Measurements from ENCODE around the gene ALG11.

ALG11 gene

GRCh38 chr13:51997641-51998330, 14.4 kb upstream of the ALG11 start:
- no peak for DNase-seq

GRCh38 chr13:51998723-51999509, 13.3 kb upstream of the ALG11 start:
- no peak for DNase-seq

- no peak for DNase-seq
Observed at GRCh38 chr13:51999510-51999911, 12.7 kb upstream of the ALG11 start.

GRCh38 chr13:51999921-52000320, 12.3 kb upstream of the ALG11 start:
- DNase-seq: no peak

- DNase-seq: no peak
Observed at GRCh38 chr13:52001120-52001731, 11.0 kb upstream of the ALG11 start.

- no peak for DNase-seq
Observed at GRCh38 chr13:52002361-52002760, 9.8 kb upstream of the ALG11 start.

GRCh38 chr13:52003541-52003940, 8.7 kb upstream of the ALG11 start:
- no peak for DNase-seq

GRCh38 chr13:52004511-52005170, 7.6 kb upstream of the ALG11 start:
- no peak for DNase-seq

GRCh38 chr13:52005841-52006522, 6.2 kb upstream of the ALG11 start:
- no peak for DNase-seq

GRCh38 chr13:52006523-52007245, 5.5 kb upstream of the ALG11 start:
- no peak for DNase-seq

- DNase-seq: no peak
Observed at GRCh38 chr13:52009946-52010345, 2.3 kb upstream of the ALG11 start.

GRCh38 chr13:52010890-52011631, 1.1 kb upstream of the ALG11 start, which contains the start of gene ATP7B:
Gene ATP7B, minus strand, starts transcription at chr13:52011450. Its CDS starts 113 bp downstream, at chr13:52011337.
- no peak for DNase-seq

GRCh38 chr13:52012512-52012836, 276 bp downstream of the ALG11 start:
- no peak for DNase-seq

- no peak for DNase-seq
Observed at GRCh38 chr13:52016296-52016695, 4.1 kb downstream of the ALG11 start.

- DNase-seq: no peak
Observed at GRCh38 chr13:52020191-52020590, 8.0 kb downstream of the ALG11 start.

- no peak for DNase-seq
Observed at GRCh38 chr13:52022356-52022755, 10.2 kb downstream of the ALG11 start.

- DNase-seq: no peak
Observed at GRCh38 chr13:52024481-52024880, 12.3 kb downstream of the ALG11 start, which contains the start of gene UTP14C. Gene UTP14C, plus strand, starts transcription at chr13:52024691. Its CDS starts 4,114 bp downstream, at chr13:52028805.

GRCh38 chr13:52025475-52026245, 13.5 kb downstream of the ALG11 start:
- DNase-seq: no peak

GRCh38 chr13:52026246-52026626, 14.0 kb downstream of the ALG11 start:
- no peak for DNase-seq

- DNase-seq: no peak
Observed at GRCh38 chr13:52027832-52028231, 15.6 kb downstream of the ALG11 start.

- no peak for DNase-seq
Observed at GRCh38 chr13:52029569-52029968, 17.4 kb downstream of the ALG11 start.

All from GOT3 (cell line).